H9 (cell line): ENCODE results near the gene GRWD1. TPM values are rescaled to one million over a fixed set of nuclear protein-coding genes. Genes with fewer than 3 reads are reported as not detected.

Experiments
- DNase-seq: peaks from one replicate; pipeline ENCODE4 v3.0.0-alpha.2; 2017
- H2AFZ ChIP-seq: one replicate; pipeline ENCODE4 v1.6.1; 2013; ENCODE audit warnings: mild to moderate bottlenecking, low read length, control low read depth, moderate library complexity
- H2AK5ac ChIP-seq: 2 replicates; pipeline ENCODE4 v1.6.1; 2013; ENCODE audit warnings: low read length, control low read depth, mixed read lengths; ENCODE audit not compliant: insufficient read length
- H2BK120ac ChIP-seq: one replicate; pipeline ENCODE4 v1.6.1; 2013; ENCODE audit warnings: low read depth, mild to moderate bottlenecking, low read length, control low read depth, inconsistent platforms; ENCODE audit not compliant: poor library complexity, severe bottlenecking
- H2BK12ac ChIP-seq: 2 replicates; pipeline ENCODE4 v1.6.1; 2013; ENCODE audit warnings: low read length, control low read depth, mixed read lengths, low read depth; ENCODE audit not compliant: insufficient read length
- H2BK15ac ChIP-seq: 2 replicates; pipeline ENCODE4 v1.6.1; 2013; ENCODE audit warnings: low read depth, low read length, control low read depth
- H2BK20ac ChIP-seq: one replicate; pipeline ENCODE4 v1.6.1; 2013; ENCODE audit warnings: low read depth, mild to moderate bottlenecking, low read length, control low read depth, inconsistent platforms; ENCODE audit not compliant: poor library complexity, severe bottlenecking
- H2BK5ac ChIP-seq: 2 replicates; pipeline ENCODE4 v1.6.1; 2013; ENCODE audit warnings: low read length, control low read depth, mixed read lengths; ENCODE audit not compliant: insufficient read length
- H3K14ac ChIP-seq: 2 replicates; pipeline ENCODE4 v1.6.1; 2013; ENCODE audit warnings: low read length, control low read depth; ENCODE audit not compliant: insufficient read depth
- H3K18ac ChIP-seq: 2 replicates; pipeline ENCODE4 v1.6.1; 2013; ENCODE audit warnings: low read depth, mild to moderate bottlenecking, mixed read lengths, low read length, control low read depth; ENCODE audit not compliant: insufficient read length
- H3K23ac ChIP-seq: 2 replicates; pipeline ENCODE4 v1.6.1; 2013; ENCODE audit warnings: low read length, control low read depth, mixed read lengths, low read depth; ENCODE audit not compliant: insufficient read length
- H3K23me2 ChIP-seq: 2 replicates; pipeline ENCODE4 v1.6.1; 2013; ENCODE audit warnings: low read depth, mild to moderate bottlenecking, mixed read lengths, low read length, control low read depth; ENCODE audit not compliant: insufficient read length, poor library complexity, severe bottlenecking
- H3K27ac ChIP-seq: 2 replicates; pipeline ENCODE4 v1.5.1; 2013; ENCODE audit warnings: low read length, control low read depth, mixed read lengths, low read depth; ENCODE audit not compliant: insufficient read length
- H3K27me3 ChIP-seq: 2 replicates; pipeline ENCODE4 v1.6.1; 2013; ENCODE audit warnings: low read length, control low read depth, inconsistent platforms; ENCODE audit not compliant: insufficient read depth
- H3K4ac ChIP-seq: 2 replicates; pipeline ENCODE4 v1.6.1; 2013; ENCODE audit warnings: low read depth, mild to moderate bottlenecking, control low read depth, inconsistent platforms, low read length, moderate library complexity
- H3K4me1 ChIP-seq: 2 replicates; pipeline ENCODE4 v1.6.1; 2013; ENCODE audit warnings: low read length, control low read depth, inconsistent platforms; ENCODE audit not compliant: insufficient read depth
- H3K4me2 ChIP-seq: 2 replicates; pipeline ENCODE4 v1.6.1; 2013; ENCODE audit warnings: low read length, control low read depth, mixed read lengths; ENCODE audit not compliant: insufficient read length, insufficient read depth
- H3K56ac ChIP-seq: 2 replicates; pipeline ENCODE4 v1.6.1; 2013; ENCODE audit warnings: low read depth, mild to moderate bottlenecking, mixed read lengths, low read length, control low read depth; ENCODE audit not compliant: insufficient read length
- H3K79me1 ChIP-seq: 2 replicates; pipeline ENCODE4 v1.6.1; 2013; ENCODE audit warnings: low read depth, mild to moderate bottlenecking, moderate library complexity, low read length, control low read depth, inconsistent platforms; ENCODE audit not compliant: insufficient read depth, poor library complexity, severe bottlenecking
- H3K79me2 ChIP-seq: 2 replicates; pipeline ENCODE4 v1.6.1; 2013; ENCODE audit warnings: low read length, control low read depth, inconsistent platforms; ENCODE audit not compliant: insufficient read depth
- H3K9ac ChIP-seq: 2 replicates; pipeline ENCODE4 v1.6.1; 2013; ENCODE audit warnings: low read length, control low read depth, mixed read lengths; ENCODE audit not compliant: insufficient read length; ENCODE audit errors: extremely low read depth
- H3K9me3 ChIP-seq: one replicate; pipeline ENCODE4 v1.6.1; 2013; ENCODE audit warnings: low read depth, low read length, inconsistent platforms; ENCODE audit not compliant: control insufficient read depth
- H3T11ph ChIP-seq: one replicate; pipeline ENCODE4 v1.6.1; 2013; ENCODE audit warnings: mild to moderate bottlenecking, low read length, control low read depth, inconsistent platforms
- H4K20me1 ChIP-seq: one replicate; pipeline ENCODE4 v1.6.1; 2013; ENCODE audit not compliant: control insufficient read depth, insufficient read length, insufficient read depth
- H4K5ac ChIP-seq: 2 replicates; pipeline ENCODE4 v1.6.1; 2013; ENCODE audit warnings: low read depth, mild to moderate bottlenecking, mixed read lengths, low read length, control low read depth; ENCODE audit not compliant: insufficient read length
- H4K8ac ChIP-seq: replicated peaks from 2 replicates; pipeline ENCODE4 v1.6.1; 2013; ENCODE audit warnings: low read length, control low read depth, mixed read lengths, low read depth; ENCODE audit not compliant: insufficient read length
- H4K91ac ChIP-seq: 2 replicates; pipeline ENCODE4 v1.6.1; 2013; ENCODE audit warnings: low read depth, mild to moderate bottlenecking, moderate library complexity, mixed read lengths, low read length, control low read depth; ENCODE audit not compliant: insufficient read length
- H3K27ac Mint-ChIP-seq, 3 experiments: 2 replicates in 2 of 3; 3 replicates in 1 of 3; pipeline ENCODE4 v1.8.0; 2020 to 2021; ENCODE audit warnings: mixed read lengths in 3 of 3, mild to moderate bottlenecking in 1 of 3, moderate library complexity in 1 of 3
- H3K27me3 Mint-ChIP-seq: 2 replicates; pipeline ENCODE4 v1.8.0; 2021; ENCODE audit warnings: low read depth, mild to moderate bottlenecking, moderate library complexity, mixed read lengths
- H3K36me3 Mint-ChIP-seq, 3 experiments: 2 replicates in 2 of 3; 3 replicates in 1 of 3; pipeline ENCODE4 v1.8.0; 2020 to 2021; ENCODE audit warnings: low read depth in 3 of 3, mixed read lengths in 3 of 3; ENCODE audit not compliant: insufficient read depth in 1 of 3
- H3K4me1 Mint-ChIP-seq, 2 experiments: 2 replicates each; pipeline ENCODE4 v1.8.0; 2020; ENCODE audit warnings: mixed read lengths in 2 of 2
- H3K4me3 Mint-ChIP-seq, 2 experiments: 2 replicates in 1 of 2; 3 replicates in 1 of 2; pipeline ENCODE4 v1.8.0; 2020 to 2021; ENCODE audit warnings: mild to moderate bottlenecking in 2 of 2, mixed read lengths in 2 of 2, moderate library complexity in 1 of 2
- H3K9me3 Mint-ChIP-seq, 2 experiments: 2 replicates in 1 of 2; 3 replicates in 1 of 2; pipeline ENCODE4 v1.8.0; 2020; ENCODE audit warnings: mild to moderate bottlenecking in 2 of 2, mixed read lengths in 2 of 2, moderate library complexity in 1 of 2
- CTCF ChIP-seq: fragments of 200-600 bp; sonication (generic); conservative IDR thresholded peaks from 3 replicates; pipeline ENCODE4 v1.8.0; 2021; ENCODE audit warnings: antibody characterized with exemption, mild to moderate bottlenecking
- WGBS: extraction: QIAGEN DNeasy Blood & Tissue Kit; methylation state at CpG from one replicate; pipeline ENCODE4 v1.1.7; 2013; ENCODE audit warnings: missing lambda C conversion rate, low lambda C conversion rate, mixed read lengths; ENCODE audit not compliant: insufficient read length; ENCODE audit errors: extremely low coverage; 5-methylcytosine and 5-hydroxymethylcytosine counted together
- total RNA-seq: library from RNA; stranded (reverse); gene quantifications from 2 replicates; pipeline ENCODE4 v1.2.1, GENCODE V29; 2021

The GRWD1 gene
- total RNA-seq, 1 experiment from 2014 or later: 92.0 TPM

GRCh38 chr19:48483301-48483700 lies 37.5 kb downstream of the GRWD1 start:
- Mint-ChIP-seq H3K36me3 (peaks cover 12 to 58% (median 40%) of the 10 kb centered on the region in 3 experiments), H3K27ac (peak overlapping the region in 1 of 3 experiments; percentile 87; a peak in 1 of 7 replicates), H3K4me1 (peaks cover 3 to 12% of the 10 kb centered on the region in 2 experiments; a peak in 3 of 4 replicates), H3K4me3 (no peak overlapping the region), H3K9me3 (no peaks in the 10 kb centered on the region), H3K27me3 (peaks cover 17% of the 10 kb centered on the region)
- Histone ChIP-seq H3K4me2 (no peak overlapping the region), H3K79me1 (no peaks in the 10 kb centered on the region), H3K79me2 (no peaks in the 10 kb centered on the region), H3T11ph (no peak overlapping the region), H3K23me2 (no peaks in the 10 kb centered on the region), H2AK5ac (no peak overlapping the region), H3K27ac (no peak overlapping the region), H4K20me1 (no peaks in the 10 kb centered on the region), H2BK120ac (no peak overlapping the region), H3K27me3 (no peaks in the 10 kb centered on the region; the same call in 1 of the 2 replicates), H2AFZ (no peak overlapping the region), H3K56ac (no peak overlapping the region), H3K14ac (no peak overlapping the region), H4K91ac (no peak overlapping the region), H4K5ac (no peak overlapping the region), H2BK20ac (no peak overlapping the region), H3K9me3 (no peaks in the 10 kb centered on the region), H3K18ac (no peak overlapping the region), H2BK15ac (no peak overlapping the region), H3K23ac (no peak overlapping the region), H3K4ac (no peak overlapping the region), H4K8ac (no peak overlapping the region), H2BK5ac (no peak overlapping the region), H2BK12ac (no peak overlapping the region), H3K4me1 (no peaks in the 10 kb centered on the region), H3K9ac (no peak overlapping the region)
- no peak for TF ChIP-seq CTCF
- no peak for DNase-seq
- whole genome bisulfite sequencing: no CpG with 5 or more reads among the region's 3 CpGs
